NCI-H226 (cell line): ENCODE measurements around the gene EEIG1.

Source experiments
- DNase-seq: peaks from one replicate; pipeline ENCODE4 v3.0.0-alpha.2; 2015

The EEIG1 gene

GRCh38 chr9:127937388-127938297, 43.1 kb downstream of the EEIG1 start, which contains the start of gene DPM2:
TSS of gene DPM2 (minus strand) at chr9:127937854. CDS start at chr9:127937820, 34 bp downstream.
- peak; percentile 82 for DNase-seq

- DNase-seq: no peak
These were observed 43.8 kb downstream of the EEIG1 start for GRCh38 chr9:127937056-127937387.

- DNase-seq: no peak
These were observed 44.4 kb downstream of the EEIG1 start for GRCh38 chr9:127936347-127936852.

- DNase-seq: no peak
These were observed 45.0 kb downstream of the EEIG1 start for GRCh38 chr9:127935765-127936221.

- no peak for DNase-seq
These were observed 45.8 kb downstream of the EEIG1 start for GRCh38 chr9:127934986-127935385.

- DNase-seq: no peak
These were observed 46.5 kb downstream of the EEIG1 start for GRCh38 chr9:127934248-127934647.

- DNase-seq: no peak
These were observed 49.5 kb downstream of the EEIG1 start for GRCh38 chr9:127931092-127931881.
